K562 (cell line): ENCODE results near the gene WDR55. TPM values are rescaled to one million over a fixed set of nuclear protein-coding genes. Genes with fewer than 3 reads are reported as not detected.

ENCODE experiments used
- ATAC-seq: fragments of 200-7000 bp; cut with Tn5 transposase; 3 replicates; pipeline ENCODE4 v1.9.1; 2020; ENCODE audit warnings: moderate library complexity
- BruUV-seq: library from RNA; stranded (reverse); fragments of 400-500 nt; replicated peaks from 2 replicates; lab custom pipeline; 2021; lab: Mats Ljungman, UMichigan
- CTCF ChIA-PET: fragments of 300-600 bp; formaldehyde crosslinking; extraction: SDS; loops from one replicate; lab custom pipeline; 2021; ENCODE audit warnings: low intra/inter-chr PET ratio; lab: Yijun Ruan, JAX
- POLR2A ChIA-PET: fragments of 300-600, 350-650 bp; sonication (Branson Sonifier 250); formaldehyde crosslinking; extraction: SDS; loops from one replicate; lab custom pipeline; 2021; ENCODE audit warnings: antibody characterized with exemption, inconsistent platforms; lab: Yijun Ruan, JAX
- DNase-seq, 4 experiments: peaks; one replicate each; pipeline versions ENCODE4 v3.0.0 to v3.0.0-alpha.2; 2011 to 2018; ENCODE audit warnings: low spot score in 3 of 4, mixed read lengths in 3 of 4; ENCODE audit errors: extremely low read depth in 1 of 4
- FAIRE-seq: peaks from 2 replicates; lab custom pipeline; 2011; peaks lifted over from hg19 to GRCh38; lab: Jason Lieb, UNC
- H2AFZ ChIP-seq: 2 replicates; pipeline ENCODE4 v1.6.0; 2011; ENCODE audit warnings: low read depth, low read length, control low read depth, inconsistent platforms
- H3K27ac ChIP-seq: fragments of 200-600 bp; 3 replicates; pipeline ENCODE4 v1.8.0; 2011; ENCODE audit warnings: low read depth, mild to moderate bottlenecking, control low read depth, inconsistent platforms, low read length, moderate library complexity, mixed read lengths; ENCODE audit errors: extremely low read depth
- H3K27me3 ChIP-seq, 2 experiments: fragments of 300-600 bp in 1 of 2; 2 replicates in 1 of 2; 3 replicates in 1 of 2; pipeline versions ENCODE4 v1.6.0 to v1.8.0; 2011; ENCODE audit warnings: inconsistent platforms in 2 of 2, low read length in 2 of 2, mild to moderate bottlenecking in 1 of 2, mixed read lengths in 1 of 2, moderate library complexity in 1 of 2; ENCODE audit not compliant: control insufficient read depth in 2 of 2, insufficient read depth in 2 of 2
- H3K36me3 ChIP-seq: fragments of 300-600 bp; 3 replicates; pipeline ENCODE4 v1.8.0; 2011; ENCODE audit warnings: mild to moderate bottlenecking, low read length, inconsistent platforms; ENCODE audit not compliant: control insufficient read depth, insufficient read depth
- H3K4me1 ChIP-seq, 2 experiments: fragments of 200-600 bp in 1 of 2; replicated peaks in 1 of 2; 2 replicates in 1 of 2; 3 replicates in 1 of 2; pipeline versions ENCODE4 v1.5.1 to v1.8.0; 2011; ENCODE audit warnings: inconsistent platforms in 2 of 2, low read length in 2 of 2, mild to moderate bottlenecking in 1 of 2, mixed read lengths in 1 of 2, moderate library complexity in 1 of 2; ENCODE audit not compliant: control insufficient read depth in 2 of 2, insufficient read depth in 2 of 2
- H3K4me2 ChIP-seq: 2 replicates; pipeline ENCODE4 v1.6.1; 2011; ENCODE audit warnings: low read length, control low read depth, inconsistent platforms, mixed read lengths; ENCODE audit not compliant: insufficient read depth
- H3K4me3 ChIP-seq: fragments of 200-600 bp; sonication (generic), shearing (Covaris generic); 2 replicates; pipeline ENCODE4 v1.5.1; 2016; ENCODE audit warnings: control low read depth, inconsistent platforms
- H3K79me2 ChIP-seq: fragments of 200-600 bp; 3 replicates; pipeline ENCODE4 v1.8.0; 2011; ENCODE audit warnings: low read length, inconsistent platforms; ENCODE audit not compliant: control insufficient read depth, insufficient read depth
- H3K9ac ChIP-seq, 2 experiments: 2 replicates each; pipeline versions ENCODE4 v1.6.0 to v1.6.1; 2011; ENCODE audit warnings: low read depth in 2 of 2, low read length in 2 of 2, control low read depth in 1 of 2, inconsistent platforms in 1 of 2, mild to moderate bottlenecking in 1 of 2, mixed read lengths in 1 of 2; ENCODE audit not compliant: insufficient read depth in 1 of 2
- H3K9me1 ChIP-seq: one replicate; pipeline ENCODE4 v1.6.0; 2011; ENCODE audit warnings: inconsistent platforms, mild to moderate bottlenecking, low read length, moderate library complexity; ENCODE audit not compliant: control insufficient read depth, insufficient read depth
- H3K9me3 ChIP-seq: replicated peaks from 2 replicates; pipeline ENCODE4 v1.5.1; 2011; ENCODE audit warnings: low read depth, low read length, inconsistent platforms; ENCODE audit not compliant: control insufficient read depth, insufficient read depth
- H4K20me1 ChIP-seq: replicated peaks from 2 replicates; pipeline ENCODE4 v1.6.1; 2011; ENCODE audit warnings: low read length, inconsistent platforms, mixed read lengths; ENCODE audit not compliant: control insufficient read depth, insufficient read depth
- ADNP ChIP-seq: fragments of 200-800 bp; sonication (Bioruptor generic); IDR thresholded peaks from 2 replicates; pipeline ENCODE4 v1.6.1; 2016; ENCODE audit warnings: missing genetic modification characterization, missing compliant biosample characterization
- RBM14 ChIP-seq: fragments of 200-400 bp; formaldehyde crosslinking; IDR thresholded peaks from 2 replicates; pipeline ENCODE4 v1.6.1; 2018; ENCODE audit warnings: low read depth, mild to moderate bottlenecking, low read length, moderate library complexity, borderline replicate concordance; ENCODE audit not compliant: insufficient read depth
- TGIF2 ChIP-seq: sonication (generic); formaldehyde crosslinking; IDR thresholded peaks from 2 replicates; pipeline ENCODE4 v1.8.1; 2022; ENCODE audit warnings: mild to moderate bottlenecking, missing genetic modification reagents, moderate library complexity
- WGBS: fragments of 100-300 bp; shearing (Covaris generic); methylation state at CpG from one replicate; pipeline ENCODE4 v1.1.6; 2016; ENCODE audit warnings: low coverage, mixed read lengths; ENCODE audit not compliant: insufficient coverage; ENCODE audit errors: missing lambda C conversion rate; 5-methylcytosine and 5-hydroxymethylcytosine counted together
- in situ Hi-C: fragments of 300-500 bp; cut with MboI; formaldehyde crosslinking; loops from 4 replicates; pipeline ENCODE4 v1.15.0; 2018; ENCODE audit warnings: inconsistent platforms, mixed read lengths
- intact Hi-C: fragments of 100-400 bp; cut with micrococcal nuclease; formaldehyde crosslinking; loops from 2 replicates; pipeline ENCODE4 v1.14.2; 2022
- polyA plus RNA-seq, 8 experiments: library from polyadenylated mRNA; depleted of rRNA in 4 of 8; stranded (reverse) in 5 of 8; unstranded in 3 of 8; fragments of >200 nt; fragmentation: Nextera tagmentation in 2 of 8; fragmentation: Illumina TruSeq in 1 of 8; extraction: Ambion mirVana in 2 of 8; extraction: Trizol in 1 of 8; gene quantifications; 2 replicates each; pipeline versions ENCODE4 v1.2.1 to v1.2.3, GENCODE V29; 2011 to 2014; ENCODE audit warnings: inconsistent platforms in 1 of 8, missing spikeins in 1 of 8
- total RNA-seq, 7 experiments: library from RNA; depleted of rRNA in 6 of 7; stranded (reverse); fragments of >200 nt in 6 of 7; fragmentation: Illumina TruSeq in 2 of 7; extraction: Trizol in 2 of 7; gene quantifications; 2 replicates each; pipeline versions ENCODE4 v1.2.1 to v1.2.3, GENCODE V29; 2011 to 2021; ENCODE audit warnings: low replicate concordance in 1 of 7

The WDR55 gene
- total and polyA plus RNA-seq, 9 of the 15 experiments (the other 6 are each of a cell fraction or from before 2014, with no cell fraction given): 5.2 to 45.0 (median 29.3) TPM

DNA sequence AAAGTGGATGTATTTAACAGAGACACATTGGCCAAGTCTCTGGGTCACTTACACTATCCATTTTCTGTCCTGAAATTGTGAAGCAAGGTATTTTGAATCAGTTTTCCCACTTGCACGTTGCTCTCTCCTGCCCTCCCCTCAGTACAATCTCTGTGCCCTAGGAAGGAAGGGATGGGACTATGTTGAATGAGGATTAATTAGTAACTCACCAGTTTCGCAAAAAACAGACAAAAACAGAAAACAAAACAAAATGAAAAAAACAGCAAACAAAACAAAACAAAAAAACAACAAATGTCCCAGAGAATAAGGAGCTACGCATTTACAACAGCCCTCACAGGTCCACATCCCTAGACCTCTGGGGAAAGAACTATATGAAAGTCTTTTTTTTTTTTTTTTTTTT lies 30.6 kb upstream of the WDR55 start:
- DNase-seq (no peak), FAIRE-seq (no peak), ATAC-seq (no peak)
- in situ Hi-C loops (no loop called here), intact Hi-C loops (no loop called here)
- no peak overlapping the region for H3K27ac ChIP-seq
- CTCF ChIA-PET: no interaction called here
- POLR2A ChIA-PET: interaction anchor here (1.2 to 1.3 kb wide), 2 partner anchors 66 to 85 kb away, joined by 3 to 5 read pairs; partner anchors contain the start of gene ZMAT2
- TF ChIP-seq TGIF2 (CRISPR knock-in tag) (no peak), ADNP (no peak), RBM14 (no peak)
- H3K4me2 ChIP-seq: no peak overlapping the region
- no peak overlapping the region for H2AFZ ChIP-seq
- H3K27me3 ChIP-seq: no peaks in the 10 kb centered on the region
- no peaks in the 10 kb centered on the region for H3K9me1 ChIP-seq
- H4K20me1 ChIP-seq: no peaks in the 10 kb centered on the region
- H3K9me3 ChIP-seq: no peaks in the 10 kb centered on the region
- no peak overlapping the region for H3K4me3 ChIP-seq
- no peaks in the 10 kb centered on the region for H3K36me3 ChIP-seq
- peaks cover 4 to 19% of the 10 kb centered on the region in 2 experiments; a peak in 4 of 5 replicates for H3K4me1 ChIP-seq
- WGBS: 64% methylated on average over 3 of the region's 3 CpGs
- H3K79me2 ChIP-seq: no peaks in the 10 kb centered on the region
- no TSS peak for BruUV-seq
- no peak overlapping the region for H3K9ac ChIP-seq
